ENCODE results near the gene ARRDC5. TPM values are rescaled to one million over a fixed set of nuclear protein-coding genes. Genes with fewer than 3 reads are reported as not detected.
"Not testable (repeated sequence)": the region's sequence is repeated elsewhere in the genome, so short reads cannot be mapped to it uniquely, and the experiment has no call there.

Gene ARRDC5
- total RNA-seq, 2 experiments from 2014 or later, result 7.5 to 8.8 TPM

- no peak for ATAC-seq (ENCODE audit: low read depth)
- no peak overlapping the region for H3K4me3 Mint-ChIP-seq
- no peaks in the 10 kb centered on the region for H3K9me3 Mint-ChIP-seq
- peaks cover 7% of the 10 kb centered on the region for H3K36me3 Mint-ChIP-seq
- H3K27ac Mint-ChIP-seq, result no peak overlapping the region
- H3K4me1 Mint-ChIP-seq, result peaks cover 10% of the 10 kb centered on the region
- no peak for DNase-seq
- POLR2A ChIA-PET, result interaction anchor here (0.5 kb wide), 1 partner anchor 71 kb away, joined by 3 read pairs; no protein-coding TSS in a partner anchor
- no peaks in the 10 kb centered on the region for H3K27me3 Mint-ChIP-seq
Measured at GRCh38 chr19:4906963-4907362, 4.3 kb upstream of the ARRDC5 start.

- ATAC-seq (ENCODE audit: low read depth) (no peak), DNase-seq (no peak)
- Mint-ChIP-seq H3K27ac (no peak overlapping the region), H3K4me1 (no peaks in the 10 kb centered on the region), H3K9me3 (no peaks in the 10 kb centered on the region), H3K27me3 (no peaks in the 10 kb centered on the region), H3K4me3 (no peak overlapping the region), H3K36me3 (peaks cover 1% of the 10 kb centered on the region)
- POLR2A ChIA-PET, result no interaction called here
Measured at GRCh38 chr19:4904481-4904880, 1.8 kb upstream of the ARRDC5 start.

- H3K27ac Mint-ChIP-seq; ATAC-seq (ENCODE audit: low read depth); POLR2A ChIA-PET; DNase-seq; H3K4me1 Mint-ChIP-seq; H3K27me3 Mint-ChIP-seq; H3K9me3 Mint-ChIP-seq; H3K36me3 Mint-ChIP-seq; H3K4me3 Mint-ChIP-seq: not testable (repeated sequence)
Measured at GRCh38 chr19:4900879-4901278, 1.8 kb downstream of the ARRDC5 start.

- Mint-ChIP-seq H3K36me3 (peaks cover 1% of the 10 kb centered on the region), H3K4me3 (no peak overlapping the region), H3K4me1 (peaks cover 1% of the 10 kb centered on the region), H3K9me3 (no peaks in the 10 kb centered on the region), H3K27me3 (no peaks in the 10 kb centered on the region), H3K27ac (no peak overlapping the region)
- no peak for DNase-seq
- ATAC-seq (ENCODE audit: low read depth), result no peak
- POLR2A ChIA-PET, result interaction anchor here (0.5 kb wide), 1 partner anchor 50 kb away, joined by 3 read pairs; no protein-coding TSS in a partner anchor
Measured at GRCh38 chr19:4897146-4897545, 5.5 kb downstream of the ARRDC5 start.

- ATAC-seq (ENCODE audit: low read depth) (no peak), DNase-seq (no peak)
- H3K4me1 Mint-ChIP-seq, result peaks cover 1% of the 10 kb centered on the region
- no peaks in the 10 kb centered on the region for H3K27me3 Mint-ChIP-seq
- no peak overlapping the region for H3K27ac Mint-ChIP-seq
- H3K9me3 Mint-ChIP-seq, result no peaks in the 10 kb centered on the region
- POLR2A ChIA-PET, result no interaction called here
- H3K4me3 Mint-ChIP-seq, result no peak overlapping the region
- H3K36me3 Mint-ChIP-seq, result no peaks in the 10 kb centered on the region
Measured at GRCh38 chr19:4896372-4896771, 6.3 kb downstream of the ARRDC5 start.

- H3K36me3 Mint-ChIP-seq; H3K27me3 Mint-ChIP-seq; DNase-seq; H3K27ac Mint-ChIP-seq; ATAC-seq (ENCODE audit: low read depth); H3K4me1 Mint-ChIP-seq; H3K9me3 Mint-ChIP-seq; H3K4me3 Mint-ChIP-seq; POLR2A ChIA-PET: not testable (repeated sequence)
Measured at GRCh38 chr19:4892962-4893361, 9.7 kb downstream of the ARRDC5 start.

GRCh38 chr19:4891066-4891465 is 11.6 kb downstream of the ARRDC5 start:
- Mint-ChIP-seq H3K4me1 (no peaks in the 10 kb centered on the region), H3K27me3 (no peaks in the 10 kb centered on the region), H3K4me3 (no peak overlapping the region), H3K27ac (no peak overlapping the region), H3K36me3 (no peaks in the 10 kb centered on the region), H3K9me3 (no peaks in the 10 kb centered on the region)
- POLR2A ChIA-PET, result no interaction called here
- no peak for ATAC-seq (ENCODE audit: low read depth)
- no peak for DNase-seq

GRCh38 chr19:4889034-4889815 is 13.5 kb downstream of the ARRDC5 start:
- no peak for ATAC-seq (ENCODE audit: low read depth)
- Mint-ChIP-seq H3K27me3 (no peaks in the 10 kb centered on the region), H3K36me3 (no peaks in the 10 kb centered on the region), H3K4me3 (no peak overlapping the region), H3K27ac (no peak overlapping the region), H3K9me3 (no peaks in the 10 kb centered on the region), H3K4me1 (no peaks in the 10 kb centered on the region)
- DNase-seq, result no peak
- POLR2A ChIA-PET, result no interaction called here

GRCh38 chr19:4887803-4888202 is 14.9 kb downstream of the ARRDC5 start:
- H3K4me1 Mint-ChIP-seq; H3K27ac Mint-ChIP-seq; H3K4me3 Mint-ChIP-seq; H3K27me3 Mint-ChIP-seq; H3K9me3 Mint-ChIP-seq; POLR2A ChIA-PET; DNase-seq; H3K36me3 Mint-ChIP-seq; ATAC-seq (ENCODE audit: low read depth): not testable (repeated sequence)

- POLR2A ChIA-PET; H3K27ac Mint-ChIP-seq; H3K36me3 Mint-ChIP-seq; H3K9me3 Mint-ChIP-seq; ATAC-seq (ENCODE audit: low read depth); H3K4me3 Mint-ChIP-seq; DNase-seq; H3K4me1 Mint-ChIP-seq; H3K27me3 Mint-ChIP-seq: not testable (repeated sequence)
Measured at GRCh38 chr19:4884993-4885392, 17.7 kb downstream of the ARRDC5 start.

GRCh38 chr19:4882874-4883273 is 19.8 kb downstream of the ARRDC5 start:
- H3K4me1 Mint-ChIP-seq; H3K36me3 Mint-ChIP-seq; H3K9me3 Mint-ChIP-seq; ATAC-seq (ENCODE audit: low read depth); H3K4me3 Mint-ChIP-seq; H3K27ac Mint-ChIP-seq; H3K27me3 Mint-ChIP-seq; DNase-seq; POLR2A ChIA-PET: not testable (repeated sequence)

- no peaks in the 10 kb centered on the region for H3K9me3 Mint-ChIP-seq
- no peak overlapping the region for H3K4me3 Mint-ChIP-seq
- no peaks in the 10 kb centered on the region for H3K27me3 Mint-ChIP-seq
- no peak overlapping the region for H3K27ac Mint-ChIP-seq
- POLR2A ChIA-PET, result no interaction called here
- ATAC-seq (ENCODE audit: low read depth) (no peak), DNase-seq (no peak)
- peaks cover 4% of the 10 kb centered on the region for H3K4me1 Mint-ChIP-seq
- H3K36me3 Mint-ChIP-seq, result no peaks in the 10 kb centered on the region
Measured at GRCh38 chr19:4879041-4879440, 23.7 kb downstream of the ARRDC5 start.

- Mint-ChIP-seq H3K4me1 (peaks cover 5% of the 10 kb centered on the region), H3K27me3 (no peaks in the 10 kb centered on the region), H3K9me3 (no peaks in the 10 kb centered on the region), H3K36me3 (no peaks in the 10 kb centered on the region), H3K27ac (no peak overlapping the region), H3K4me3 (no peak overlapping the region)
- POLR2A ChIA-PET, result no interaction called here
- ATAC-seq (ENCODE audit: low read depth) (peak; percentile 65), DNase-seq (peak; percentile 39)
Measured at GRCh38 chr19:4878491-4878968, 24.2 kb downstream of the ARRDC5 start.

- no peak for ATAC-seq (ENCODE audit: low read depth)
- H3K4me1 Mint-ChIP-seq, result peaks cover 6% of the 10 kb centered on the region
- no peaks in the 10 kb centered on the region for H3K27me3 Mint-ChIP-seq
- POLR2A ChIA-PET, result no interaction called here
- DNase-seq, result no peak
- no peaks in the 10 kb centered on the region for H3K9me3 Mint-ChIP-seq
- no peak overlapping the region for H3K27ac Mint-ChIP-seq
- H3K36me3 Mint-ChIP-seq, result no peaks in the 10 kb centered on the region
- H3K4me3 Mint-ChIP-seq, result no peak overlapping the region
Measured at GRCh38 chr19:4877753-4878490, 24.8 kb downstream of the ARRDC5 start.

All from activated naive CD8-positive, alpha-beta T cell treated with anti-CD3 and anti-CD28 coated beads, Interleukin-2, amount 10 ng/mL, durations not matched to agents 7 days and 5 days (primary cell).